Testis (tissue), 2 donors: ENCODE measurements around the gene HOPX.

Experiments
- POLR2A ChIP-seq: fragments of 450-650 bp; IDR thresholded peaks from one replicate; pipeline ENCODE4 v1.6.1; 2017; ENCODE audit warnings: antibody characterized with exemption, mild to moderate bottlenecking, moderate library complexity
- TF ChIP-seq, protein P1 (sequence below), 3 experiments: fragments of 450-650 bp in 2 of 3; fragments of 200-600 bp in 1 of 3; sonication (generic) in 1 of 3; IDR thresholded peaks; one replicate each; pipeline ENCODE4 v1.5.1; 2016 to 2019; ENCODE audit warnings: antibody characterized with exemption in 3 of 3, mild to moderate bottlenecking in 2 of 3, moderate library complexity in 1 of 3

GRCh38 chr4:56650262-56651055, 30.6 kb downstream of the HOPX start:
- TF ChIP-seq, protein P1, sequence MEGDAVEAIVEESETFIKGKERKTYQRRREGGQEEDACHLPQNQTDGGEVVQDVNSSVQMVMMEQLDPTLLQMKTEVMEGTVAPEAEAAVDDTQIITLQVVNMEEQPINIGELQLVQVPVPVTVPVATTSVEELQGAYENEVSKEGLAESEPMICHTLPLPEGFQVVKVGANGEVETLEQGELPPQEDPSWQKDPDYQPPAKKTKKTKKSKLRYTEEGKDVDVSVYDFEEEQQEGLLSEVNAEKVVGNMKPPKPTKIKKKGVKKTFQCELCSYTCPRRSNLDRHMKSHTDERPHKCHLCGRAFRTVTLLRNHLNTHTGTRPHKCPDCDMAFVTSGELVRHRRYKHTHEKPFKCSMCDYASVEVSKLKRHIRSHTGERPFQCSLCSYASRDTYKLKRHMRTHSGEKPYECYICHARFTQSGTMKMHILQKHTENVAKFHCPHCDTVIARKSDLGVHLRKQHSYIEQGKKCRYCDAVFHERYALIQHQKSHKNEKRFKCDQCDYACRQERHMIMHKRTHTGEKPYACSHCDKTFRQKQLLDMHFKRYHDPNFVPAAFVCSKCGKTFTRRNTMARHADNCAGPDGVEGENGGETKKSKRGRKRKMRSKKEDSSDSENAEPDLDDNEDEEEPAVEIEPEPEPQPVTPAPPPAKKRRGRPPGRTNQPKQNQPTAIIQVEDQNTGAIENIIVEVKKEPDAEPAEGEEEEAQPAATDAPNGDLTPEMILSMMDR (IDR thresholded peaks at IDR 0.05) = no peak
- no peak for TF ChIP-seq POLR2A
